ENCODE results near the gene SPO11. TPM values are rescaled to one million over a fixed set of nuclear protein-coding genes. Genes with fewer than 3 reads are reported as not detected.

The SPO11 gene
- total and polyA plus RNA-seq, 2 of the 13 experiments (the other 11 are each of a cell fraction or from before 2014, with no cell fraction given), result not detected

- TF ChIP-seq HNF4A (CRISPR knock-in tag; IDR thresholded peaks at IDR 0.05) (no peak; the same call in 1 of the 2 replicates), ZKSCAN1 (IDR thresholded peaks at IDR 0.05; ENCODE audit: low read length) (no peak), PITX1 (CRISPR knock-in tag; IDR thresholded peaks at IDR 0.05) (peak; percentile 93), ZBTB20 (CRISPR knock-in tag; IDR thresholded peaks at IDR 0.05; ENCODE audit: borderline replicate concordance, low read depth) (peak; percentile 53; the same call in 1 of the 2 replicates), ZNF768 (CRISPR knock-in tag; IDR thresholded peaks at IDR 0.05) (peak; percentile 84; the same call in 1 of the 2 replicates), ZBTB7A (CRISPR knock-in tag; IDR thresholded peaks at IDR 0.05) (peak; percentile 61; the same call in 1 of the 2 replicates), ISX (CRISPR knock-in tag; conservative IDR thresholded peaks at IDR 0.05) (0 out of 2 replicates have a peak, but pooled peaks have one; percentile 31), DMTF1 (CRISPR knock-in tag; IDR thresholded peaks at IDR 0.05) (0 out of 2 replicates have a peak, but pooled peaks have one; percentile 81), SMAD3 (CRISPR knock-in tag; IDR thresholded peaks at IDR 0.05) (no peak; the same call in 1 of the 2 replicates), ZNF775 (CRISPR knock-in tag; IDR thresholded peaks at IDR 0.05; ENCODE audit: borderline replicate concordance) (peak; percentile 66; the same call in 1 of the 2 replicates), ZNF747 (CRISPR knock-in tag; IDR thresholded peaks at IDR 0.05; ENCODE audit: borderline replicate concordance) (peak; percentile 91), GABPA (IDR thresholded peaks at IDR 0.05; ENCODE audit: low read depth, low read length) (peak; percentile 92), GABPA (CRISPR knock-in tag; IDR thresholded peaks at IDR 0.05; ENCODE audit: low read depth) (peak; percentile 95), TP53 (CRISPR knock-in tag; conservative IDR thresholded peaks at IDR 0.05) (no peak; the same call in 1 of the 2 replicates), CENPBD1 (CRISPR knock-in tag; IDR thresholded peaks at IDR 0.05; ENCODE audit: borderline replicate concordance, low read depth) (no peak), ZNF446 (CRISPR knock-in tag; IDR thresholded peaks at IDR 0.05) (peak; percentile 98), ZNF598 (CRISPR knock-in tag; IDR thresholded peaks at IDR 0.05; ENCODE audit: borderline replicate concordance) (peak; percentile 97), MYC (CRISPR knock-in tag; IDR thresholded peaks at IDR 0.05; ENCODE audit: borderline replicate concordance) (peak; percentile 82; the same call in 1 of the 2 replicates), HNF4G (IDR thresholded peaks at IDR 0.05; ENCODE audit: borderline replicate concordance, low read depth, low read length) (no peak), HNF4G (CRISPR knock-in tag; IDR thresholded peaks at IDR 0.05; ENCODE audit: borderline replicate concordance, low read depth) (no peak), MXD3 (CRISPR knock-in tag; IDR thresholded peaks at IDR 0.05) (peak; percentile 94)
- TF ChIP-seq, protein P1, sequence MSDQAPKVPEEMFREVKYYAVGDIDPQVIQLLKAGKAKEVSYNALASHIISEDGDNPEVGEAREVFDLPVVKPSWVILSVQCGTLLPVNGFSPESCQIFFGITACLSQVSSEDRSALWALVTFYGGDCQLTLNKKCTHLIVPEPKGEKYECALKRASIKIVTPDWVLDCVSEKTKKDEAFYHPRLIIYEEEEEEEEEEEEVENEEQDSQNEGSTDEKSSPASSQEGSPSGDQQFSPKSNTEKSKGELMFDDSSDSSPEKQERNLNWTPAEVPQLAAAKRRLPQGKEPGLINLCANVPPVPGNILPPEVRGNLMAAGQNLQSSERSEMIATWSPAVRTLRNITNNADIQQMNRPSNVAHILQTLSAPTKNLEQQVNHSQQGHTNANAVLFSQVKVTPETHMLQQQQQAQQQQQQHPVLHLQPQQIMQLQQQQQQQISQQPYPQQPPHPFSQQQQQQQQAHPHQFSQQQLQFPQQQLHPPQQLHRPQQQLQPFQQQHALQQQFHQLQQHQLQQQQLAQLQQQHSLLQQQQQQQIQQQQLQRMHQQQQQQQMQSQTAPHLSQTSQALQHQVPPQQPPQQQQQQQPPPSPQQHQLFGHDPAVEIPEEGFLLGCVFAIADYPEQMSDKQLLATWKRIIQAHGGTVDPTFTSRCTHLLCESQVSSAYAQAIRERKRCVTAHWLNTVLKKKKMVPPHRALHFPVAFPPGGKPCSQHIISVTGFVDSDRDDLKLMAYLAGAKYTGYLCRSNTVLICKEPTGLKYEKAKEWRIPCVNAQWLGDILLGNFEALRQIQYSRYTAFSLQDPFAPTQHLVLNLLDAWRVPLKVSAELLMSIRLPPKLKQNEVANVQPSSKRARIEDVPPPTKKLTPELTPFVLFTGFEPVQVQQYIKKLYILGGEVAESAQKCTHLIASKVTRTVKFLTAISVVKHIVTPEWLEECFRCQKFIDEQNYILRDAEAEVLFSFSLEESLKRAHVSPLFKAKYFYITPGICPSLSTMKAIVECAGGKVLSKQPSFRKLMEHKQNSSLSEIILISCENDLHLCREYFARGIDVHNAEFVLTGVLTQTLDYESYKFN (CRISPR knock-in tag; conservative IDR thresholded peaks at IDR 0.05), result peak; percentile 56
These were observed 21.6 kb downstream of the SPO11 start, which contains the start of gene RAE1 (continued) for GRCh38 chr20:57351042-57351783.
